Endothelial cell of umbilical vein (primary cell): ENCODE data around the gene CD72. TPM values are rescaled to one million over a fixed set of nuclear protein-coding genes. Genes with fewer than 3 reads are reported as not detected.

Experiments used
- BruUV-seq: library from RNA; stranded (reverse); fragments of 400-500 nt; replicated peaks from 2 replicates; lab custom pipeline; 2021; lab: Mats Ljungman, UMichigan
- CTCF ChIA-PET: fragments of 300-600, 350-600 bp; sonication (Branson Sonifier 250); formaldehyde crosslinking; loops from one replicate; lab custom pipeline; 2021; ENCODE audit warnings: antibody characterized with exemption, inconsistent platforms; lab: Charles Lee
- POLR2A ChIA-PET: fragments of 300-600, 350-600 bp; sonication (Branson Sonifier 250); formaldehyde crosslinking; loops from one replicate; lab custom pipeline; 2021; ENCODE audit warnings: antibody characterized with exemption, inconsistent platforms; lab: Charles Lee
- DNase-seq: peaks from one replicate; pipeline ENCODE4 v3.0.0-alpha.2; 2011; ENCODE audit warnings: low read depth, low spot score
- FAIRE-seq: peaks from 2 replicates; lab custom pipeline; 2011; peaks lifted over from hg19 to GRCh38; lab: Jason Lieb, UNC
- H2AFZ ChIP-seq: 2 replicates; pipeline ENCODE4 v1.6.0; 2012; ENCODE audit warnings: low read depth, low read length, control low read depth, inconsistent platforms
- H3K27ac ChIP-seq: 2 replicates; pipeline ENCODE4 v1.5.1; 2011; ENCODE audit warnings: low read depth, mild to moderate bottlenecking, control low read depth, low read length, moderate library complexity; ENCODE audit not compliant: insufficient read depth
- H3K27me3 ChIP-seq, 2 experiments: 2 replicates each; pipeline versions ENCODE4 v1.6.0 to v1.6.1; 2011; ENCODE audit warnings: low read length in 2 of 2, mixed read lengths in 1 of 2; ENCODE audit not compliant: control insufficient read depth in 2 of 2, insufficient read depth in 2 of 2
- H3K36me3 ChIP-seq, 2 experiments: 2 replicates in 1 of 2; 3 replicates in 1 of 2; pipeline ENCODE4 v1.5.1; 2011; ENCODE audit warnings: low read length in 2 of 2, mild to moderate bottlenecking in 1 of 2, moderate library complexity in 1 of 2; ENCODE audit not compliant: control insufficient read depth in 2 of 2, insufficient read depth in 2 of 2; ENCODE audit errors: extremely low read depth in 1 of 2
- H3K4me1 ChIP-seq: 3 replicates; pipeline ENCODE4 v1.5.1; 2011; ENCODE audit warnings: mild to moderate bottlenecking, low read length; ENCODE audit not compliant: control insufficient read depth, insufficient read depth; ENCODE audit errors: extremely low read depth
- H3K4me2 ChIP-seq: 2 replicates; pipeline ENCODE4 v1.6.1; 2011; ENCODE audit warnings: low read length, control low read depth, mixed read lengths; ENCODE audit not compliant: insufficient read depth
- H3K4me3 ChIP-seq, 3 experiments: fragments of 200-600 bp in 1 of 3; sonication (generic), shearing (Covaris generic) in 1 of 3; replicated peaks in 1 of 3; 2 replicates each; pipeline ENCODE4 v1.5.1; 2011 to 2016; ENCODE audit warnings: control low read depth in 3 of 3, low read length in 3 of 3, mild to moderate bottlenecking in 2 of 3, inconsistent platforms in 1 of 3, low read depth in 1 of 3, moderate library complexity in 1 of 3; ENCODE audit not compliant: insufficient read depth in 1 of 3
- H3K79me2 ChIP-seq: 2 replicates; pipeline ENCODE4 v1.6.0; 2012; ENCODE audit warnings: low read length, inconsistent platforms; ENCODE audit not compliant: control insufficient read depth, insufficient read depth
- H3K9ac ChIP-seq: replicated peaks from 2 replicates; pipeline ENCODE3; 2011; ENCODE audit warnings: low read length, control low read depth; ENCODE audit not compliant: insufficient read depth; ENCODE audit errors: extremely low read depth
- H3K9me1 ChIP-seq: replicated peaks from 3 replicates; pipeline ENCODE4 v1.6.0; 2011; ENCODE audit warnings: mild to moderate bottlenecking, low read length; ENCODE audit not compliant: control insufficient read depth, insufficient read depth; ENCODE audit errors: extremely low read depth
- H3K9me3 ChIP-seq: replicated peaks from 2 replicates; pipeline ENCODE4 v1.5.1; 2012; ENCODE audit warnings: low read length, inconsistent platforms; ENCODE audit not compliant: control insufficient read depth, insufficient read depth
- H4K20me1 ChIP-seq: replicated peaks from 2 replicates; pipeline ENCODE3; 2011; ENCODE audit warnings: mild to moderate bottlenecking, low read length; ENCODE audit not compliant: control insufficient read depth, insufficient read depth; ENCODE audit errors: extremely low read depth
- EZH2 ChIP-seq: IDR thresholded peaks from 2 replicates; pipeline ENCODE4 v1.6.1; 2012; ENCODE audit warnings: borderline replicate concordance, low read depth, mild to moderate bottlenecking, moderate library complexity, low read length, inconsistent platforms; ENCODE audit not compliant: severe bottlenecking
- FOS ChIP-seq: IDR thresholded peaks from 2 replicates; pipeline ENCODE4 v1.6.1; 2011; ENCODE audit warnings: mild to moderate bottlenecking, low read length, moderate library complexity, borderline replicate concordance; ENCODE audit not compliant: insufficient read depth
- GATA2 ChIP-seq: IDR thresholded peaks from 2 replicates; pipeline ENCODE4 v1.7.0; 2011; ENCODE audit warnings: low read depth, mild to moderate bottlenecking, moderate library complexity, mixed read lengths, low read length; ENCODE audit not compliant: insufficient read length, insufficient read depth
- JUN ChIP-seq: IDR thresholded peaks from 2 replicates; pipeline ENCODE4 v1.6.1; 2011; ENCODE audit warnings: borderline replicate concordance, low read depth; ENCODE audit not compliant: insufficient read length, insufficient read depth
- MYC ChIP-seq: IDR thresholded peaks from one replicate; pipeline ENCODE4 v1.6.1; 2011; ENCODE audit warnings: mild to moderate bottlenecking, low read depth, low read length
- POLR2A ChIP-seq: IDR thresholded peaks from 2 replicates; pipeline ENCODE4 v1.6.1; 2012; ENCODE audit warnings: low read depth, mild to moderate bottlenecking, control low read depth, low read length
- POLR2AphosphoS5 ChIP-seq: IDR thresholded peaks from 2 replicates; pipeline ENCODE4 v1.6.1; 2012; ENCODE audit warnings: low read depth, mild to moderate bottlenecking, control low read depth, low read length, moderate library complexity; ENCODE audit not compliant: insufficient read depth
- dilution Hi-C: fragments of 300-500 bp; cut with MboI; formaldehyde crosslinking; loops from one replicate; pipeline ENCODE4 v1.15.0; 2019; ENCODE audit warnings: low sequenced_read_pairs; ENCODE audit not compliant: extremely low pct_ligation_motif_present
- intact Hi-C: fragments of 100-400 bp; cut with micrococcal nuclease; formaldehyde crosslinking; loops from one replicate; pipeline ENCODE4 v1.10.0; 2022
- polyA plus RNA-seq, 4 experiments: library from polyadenylated mRNA; depleted of rRNA in 3 of 4; stranded (reverse) in 3 of 4; unstranded in 1 of 4; fragments of >200 nt; gene quantifications; 2 replicates each; pipeline versions ENCODE4 v1.2.1 to v1.2.3, GENCODE V29; 2011 to 2012; ENCODE audit warnings: missing spikeins in 1 of 4
- total RNA-seq: library from RNA; stranded (reverse); gene quantifications from 2 replicates; pipeline ENCODE4 v1.2.3, GENCODE V29; 2021
- TF ChIP-seq, protein P1 (sequence below): IDR thresholded peaks from 2 replicates; pipeline ENCODE4 v1.6.1; 2011; ENCODE audit not compliant: insufficient read depth, insufficient read length
- TF ChIP-seq, protein P2 (sequence below), 2 donors: IDR thresholded peaks; 1 replicate in 1 of 2; 2 replicates in 1 of 2; pipeline ENCODE4 v1.5.1; 2011; ENCODE audit warnings: low read length in 2 of 2, mild to moderate bottlenecking in 2 of 2, moderate library complexity in 2 of 2, control low read depth in 1 of 2, inconsistent platforms in 1 of 2, low read depth in 1 of 2; ENCODE audit not compliant: insufficient read depth in 1 of 2; ENCODE audit errors: extremely low read depth in 1 of 2

Gene CD72
- total and polyA plus RNA-seq, 2 donors (not counting 3 experiments of a cell fraction or from before 2014, with no cell fraction given), result 0.39 TPM; not detected in 1

DNA sequence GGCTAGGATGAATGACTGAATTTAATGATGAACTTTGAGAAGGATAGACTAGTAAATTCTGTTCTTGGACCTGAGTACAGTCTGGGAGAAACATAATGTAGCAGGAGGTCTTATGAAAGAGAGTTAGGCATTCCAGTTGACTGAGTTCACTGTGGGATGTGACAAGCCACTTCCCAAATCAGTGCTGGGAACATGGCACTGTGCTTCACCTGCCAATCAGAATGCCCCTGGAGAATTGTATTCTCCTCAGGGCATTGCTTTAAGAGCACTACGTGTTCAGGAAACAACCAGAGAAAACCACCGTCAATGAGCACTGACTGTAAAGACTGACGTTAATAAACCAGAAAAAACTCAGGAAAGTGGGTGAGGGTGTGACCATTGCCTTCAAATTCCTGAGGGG is 41.1 kb upstream of the CD72 start:
- Histone ChIP-seq H3K4me2 (peak overlapping the region; percentile 93), H3K27ac (peak overlapping the region; percentile 94), H2AFZ (no peak overlapping the region), H3K9me1 (no peaks in the 10 kb centered on the region), H4K20me1 (no peaks in the 10 kb centered on the region), H3K36me3 (peaks cover 0 to 8% of the 10 kb centered on the region in 2 experiments), H3K27me3 (no peaks in the 10 kb centered on the region), H3K79me2 (peaks cover 4% of the 10 kb centered on the region), H3K4me3 (peak overlapping the region in 1 of 3 experiments; percentile 87), H3K9ac (peak overlapping the region; percentile 86), H3K9me3 (no peaks in the 10 kb centered on the region), H3K4me1 (peaks cover 16% of the 10 kb centered on the region)
- no peak for DNase-seq
- dilution Hi-C loops, result no loop called here
- BruUV-seq, result no TSS peak
- ChIA-PET CTCF (interaction anchor here (0.8 to 10.0 kb wide), 4 partner anchors 10 to 55 kb away, joined by 3 to 227 read pairs (median 8); partner anchors contain the start of gene TPM2), POLR2A (interaction anchor here (1.6 kb wide), 1 partner anchor 29 kb away, joined by 4 read pairs; no protein-coding TSS in a partner anchor)
- TF ChIP-seq, protein P1, sequence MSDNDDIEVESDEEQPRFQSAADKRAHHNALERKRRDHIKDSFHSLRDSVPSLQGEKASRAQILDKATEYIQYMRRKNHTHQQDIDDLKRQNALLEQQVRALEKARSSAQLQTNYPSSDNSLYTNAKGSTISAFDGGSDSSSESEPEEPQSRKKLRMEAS, result no peak
- TF ChIP-seq JUN (no peak), GATA2 (no peak), FOS (no peak), POLR2AphosphoS5 (no peak), MYC (no peak), EZH2 (no peak), POLR2A (no peak)
- TF ChIP-seq, protein P2, sequence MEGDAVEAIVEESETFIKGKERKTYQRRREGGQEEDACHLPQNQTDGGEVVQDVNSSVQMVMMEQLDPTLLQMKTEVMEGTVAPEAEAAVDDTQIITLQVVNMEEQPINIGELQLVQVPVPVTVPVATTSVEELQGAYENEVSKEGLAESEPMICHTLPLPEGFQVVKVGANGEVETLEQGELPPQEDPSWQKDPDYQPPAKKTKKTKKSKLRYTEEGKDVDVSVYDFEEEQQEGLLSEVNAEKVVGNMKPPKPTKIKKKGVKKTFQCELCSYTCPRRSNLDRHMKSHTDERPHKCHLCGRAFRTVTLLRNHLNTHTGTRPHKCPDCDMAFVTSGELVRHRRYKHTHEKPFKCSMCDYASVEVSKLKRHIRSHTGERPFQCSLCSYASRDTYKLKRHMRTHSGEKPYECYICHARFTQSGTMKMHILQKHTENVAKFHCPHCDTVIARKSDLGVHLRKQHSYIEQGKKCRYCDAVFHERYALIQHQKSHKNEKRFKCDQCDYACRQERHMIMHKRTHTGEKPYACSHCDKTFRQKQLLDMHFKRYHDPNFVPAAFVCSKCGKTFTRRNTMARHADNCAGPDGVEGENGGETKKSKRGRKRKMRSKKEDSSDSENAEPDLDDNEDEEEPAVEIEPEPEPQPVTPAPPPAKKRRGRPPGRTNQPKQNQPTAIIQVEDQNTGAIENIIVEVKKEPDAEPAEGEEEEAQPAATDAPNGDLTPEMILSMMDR (IDR thresholded peaks at IDR 0.05; ENCODE audit: extremely low read depth in 1 of 2, insufficient read depth in 1 of 2, low read depth in 1 of 2, low read length in 2 of 2), result no peak
- intact Hi-C loops, result loop anchor here (5.0 kb wide), 2 partner anchors 167 to 248 kb away; partner anchors contain the start of genes HRCT1, RUSC2 and SPAAR
- peak; percentile 78 for FAIRE-seq
